Naive thymus-derived CD8-positive, alpha-beta T cell (primary cell): ENCODE results near the gene TMEM259. TPM values are rescaled to one million over a fixed set of nuclear protein-coding genes. Genes with fewer than 3 reads are reported as not detected.

ENCODE experiments used
- ATAC-seq, 2 donors: fragments of 150-1000 bp; cut with Tn5 transposase in 1 of 2; sonication (Bioruptor Pico), chemical (Tn5 transposase) in 1 of 2; 1 replicate in 1 of 2; 2 replicates in 1 of 2; pipeline ENCODE4 v1.10.0; 2021; ENCODE audit warnings: mild to moderate bottlenecking in 2 of 2, moderate library complexity in 2 of 2
- POLR2A ChIA-PET: fragments of 350-600 bp; sonication (Branson Sonifier 250); formaldehyde crosslinking; loops from one replicate; lab custom pipeline; 2021; ENCODE audit warnings: antibody characterized with exemption; lab: Charles Lee
- DNase-seq, 10 donors: peaks; one replicate each; pipeline versions ENCODE4 v3.0.0 to v3.0.0-alpha.2; 2020 to 2022
- H3K27ac Mint-ChIP-seq, 10 donors: one replicate each; pipeline ENCODE4 v1.8.0; 2020 to 2022; ENCODE audit warnings: mild to moderate bottlenecking in 10 of 10, mixed read lengths in 10 of 10, moderate library complexity in 4 of 10, inconsistent platforms in 1 of 10
- H3K27me3 Mint-ChIP-seq, 5 donors: one replicate each; pipeline ENCODE4 v1.8.0; 2021 to 2022; ENCODE audit warnings: mixed read lengths in 5 of 5
- H3K36me3 Mint-ChIP-seq, 3 donors: one replicate each; pipeline ENCODE4 v1.8.0; 2020 to 2022; ENCODE audit warnings: mixed read lengths in 3 of 3, mild to moderate bottlenecking in 2 of 3, inconsistent platforms in 1 of 3
- H3K4me1 Mint-ChIP-seq, 4 donors: one replicate each; pipeline ENCODE4 v1.8.0; 2021 to 2022; ENCODE audit warnings: mixed read lengths in 4 of 4
- H3K4me3 Mint-ChIP-seq, 10 donors: one replicate each; pipeline ENCODE4 v1.8.0; 2020 to 2022; ENCODE audit warnings: mild to moderate bottlenecking in 10 of 10, mixed read lengths in 10 of 10, moderate library complexity in 6 of 10, inconsistent platforms in 1 of 10
- H3K9me3 Mint-ChIP-seq, 9 donors: one replicate each; pipeline ENCODE4 v1.8.0; 2020 to 2022; ENCODE audit warnings: mixed read lengths in 9 of 9, mild to moderate bottlenecking in 3 of 9, inconsistent platforms in 1 of 9, moderate library complexity in 1 of 9
- polyA plus RNA-seq, 3 donors: library from polyadenylated mRNA; unstranded; fragments of 300-500 nt; fragmentation: Illumina TruSeq; gene quantifications; one replicate each; pipeline ENCODE4 v1.2.3, GENCODE V29; 2021
- total RNA-seq, 8 experiments: library from RNA in 2 of 8; stranded (reverse) in 2 of 8; gene quantifications; one replicate each; pipeline ENCODE4 v1.2.3 and lab custom pipeline; 2021 to 2026

TMEM259 gene
- total and polyA plus RNA-seq, 5 experiments from 2014 or later = 37.9 to 365 (median 77.0) TPM

DNA sequence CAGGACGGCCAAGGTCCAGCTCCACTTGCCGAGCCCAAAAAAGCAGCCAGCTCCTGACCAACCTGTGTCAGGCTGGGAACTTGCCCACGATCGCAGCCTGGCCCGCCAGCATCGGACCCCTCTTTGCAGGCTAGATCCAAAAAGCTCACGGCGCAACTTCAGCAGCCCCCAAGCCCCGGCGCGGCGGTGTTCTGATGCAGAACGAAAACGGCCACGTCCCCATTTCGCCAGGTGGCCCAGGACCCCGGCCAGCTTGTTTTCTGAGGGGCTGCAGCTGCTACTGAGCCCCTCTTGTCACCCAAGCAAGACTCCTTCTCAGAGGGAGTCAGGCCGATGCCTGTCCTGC, 1.3 kb downstream of the TMEM259 start:
- H3K4me3 Mint-ChIP-seq = peak overlapping the region; percentile 86 to 94 (median 90)
- H3K9me3 Mint-ChIP-seq = no peaks in the 10 kb centered on the region
- no peak for ATAC-seq
- H3K27me3 Mint-ChIP-seq = peaks cover 0 to 6% (median 0%) of the 10 kb centered on the region in 5 donors
- H3K27ac Mint-ChIP-seq = peak overlapping the region in 9 of 10 donors; percentile 91 to 100 (median 96)
- peaks cover 0 to 6% (median 0%) of the 10 kb centered on the region in 3 donors for H3K36me3 Mint-ChIP-seq
- no peak for DNase-seq
- peaks cover 18 to 56% (median 49%) of the 10 kb centered on the region in 4 donors for H3K4me1 Mint-ChIP-seq
- POLR2A ChIA-PET = interaction anchor here (0.6 to 22.1 kb wide), 16 partner anchors 9 to 222 kb away, joined by 3 to 1566 read pairs (median 6); partner anchors contain the start of genes ABCA7, ARHGAP45, ATP5F1D and GPX4

- H3K36me3 Mint-ChIP-seq = peaks cover 0 to 8% (median 0%) of the 10 kb centered on the region in 3 donors
- POLR2A ChIA-PET = interaction anchor here (0.6 to 22.1 kb wide), 15 partner anchors 9 to 250 kb away, joined by 3 to 1566 read pairs (median 6); partner anchors contain the start of genes ABCA7, ARHGAP45, ATP5F1D and GPX4
- ATAC-seq (no peak), DNase-seq (no peak)
- H3K9me3 Mint-ChIP-seq = no peaks in the 10 kb centered on the region
- peaks cover 0 to 6% (median 0%) of the 10 kb centered on the region in 5 donors for H3K27me3 Mint-ChIP-seq
- H3K27ac Mint-ChIP-seq = peak overlapping the region in 9 of 10 donors; percentile 11 to 95 (median 70)
- peaks cover 19 to 56% (median 50%) of the 10 kb centered on the region in 4 donors for H3K4me1 Mint-ChIP-seq
- H3K4me3 Mint-ChIP-seq = peak overlapping the region; percentile 86 to 94 (median 90)
Measured at GRCh38 chr19:1018932-1019615, 1.8 kb downstream of the TMEM259 start.

- H3K27me3 Mint-ChIP-seq = peaks cover 0 to 6% (median 0%) of the 10 kb centered on the region in 5 donors
- H3K4me3 Mint-ChIP-seq = peak overlapping the region; percentile 86 to 94 (median 90)
- no peak for ATAC-seq
- POLR2A ChIA-PET = interaction anchor here (0.7 to 22.1 kb wide), 8 partner anchors 11 to 250 kb away, joined by 3 to 1566 read pairs (median 9); partner anchors contain the start of genes ABCA7, ARHGAP45 and GPX4
- peaks cover 20 to 55% (median 50%) of the 10 kb centered on the region in 4 donors for H3K4me1 Mint-ChIP-seq
- peaks cover 0 to 9% (median 0%) of the 10 kb centered on the region in 3 donors for H3K36me3 Mint-ChIP-seq
- DNase-seq = no peak
- no peaks in the 10 kb centered on the region for H3K9me3 Mint-ChIP-seq
- H3K27ac Mint-ChIP-seq = peak overlapping the region in 4 of 10 donors; percentile 11 to 74 (median 28)
Measured at GRCh38 chr19:1018393-1018792, 2.5 kb downstream of the TMEM259 start.

- H3K9me3 Mint-ChIP-seq = no peaks in the 10 kb centered on the region
- POLR2A ChIA-PET = interaction anchor here (1.1 to 22.1 kb wide), 3 partner anchors 9 to 60 kb away, joined by 3 to 1566 read pairs (median 11); partner anchors contain the start of genes ARHGAP45, CNN2 and WDR18
- DNase-seq = no peak
- H3K36me3 Mint-ChIP-seq = peaks cover 0 to 9% (median 0%) of the 10 kb centered on the region in 3 donors
- H3K4me1 Mint-ChIP-seq = peaks cover 20 to 55% (median 50%) of the 10 kb centered on the region in 4 donors
- peaks cover 0 to 6% (median 0%) of the 10 kb centered on the region in 5 donors for H3K27me3 Mint-ChIP-seq
- peak overlapping the region in 5 of 10 donors; percentile 36 to 76 (median 72) for H3K27ac Mint-ChIP-seq
- ATAC-seq = no peak
- peak overlapping the region in 8 of 10 donors; percentile 14 to 94 (median 54) for H3K4me3 Mint-ChIP-seq
Measured at GRCh38 chr19:1017906-1018305, 3.0 kb downstream of the TMEM259 start.

DNA sequence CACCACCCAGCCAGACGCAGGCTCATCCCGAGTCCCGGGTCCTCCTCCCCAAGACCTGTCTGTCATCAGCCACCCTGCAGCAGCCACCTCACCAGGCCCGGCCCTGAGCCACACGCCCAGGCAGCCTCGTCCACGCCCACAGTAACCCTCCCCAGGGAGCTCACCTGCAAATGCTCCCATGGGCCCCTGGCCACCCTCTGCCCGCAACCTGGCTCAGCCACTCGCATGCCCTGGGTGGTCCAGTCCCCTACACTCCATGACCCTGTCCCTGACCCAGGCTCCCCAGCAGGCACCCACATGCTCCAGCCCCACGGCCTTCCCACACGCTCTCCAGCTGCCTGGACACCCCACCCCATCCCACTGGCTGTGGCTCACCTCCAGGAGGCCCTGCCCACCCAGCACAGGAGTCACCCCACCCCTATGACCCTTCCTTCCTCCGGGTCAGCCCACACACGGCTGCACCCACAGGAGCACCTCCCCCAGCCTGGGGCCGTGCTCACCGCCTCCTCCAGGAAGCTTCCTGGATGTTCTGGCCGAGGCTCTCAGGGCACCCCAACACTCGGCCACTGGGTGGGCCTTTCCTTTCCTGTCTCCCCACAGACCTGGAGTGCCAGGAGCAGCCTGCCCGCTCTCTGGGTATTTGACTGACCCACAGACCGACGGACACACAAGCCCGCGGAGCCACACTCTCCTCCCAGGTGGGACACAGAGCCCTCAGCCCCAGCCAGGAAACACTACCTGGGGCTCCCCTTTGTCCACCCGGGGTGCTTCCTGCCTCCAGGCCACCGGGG, 3.6 kb downstream of the TMEM259 start:
- POLR2A ChIA-PET = interaction anchor here (0.7 to 22.1 kb wide), 6 partner anchors 10 to 60 kb away, joined by 3 to 1566 read pairs (median 8); partner anchors contain the start of genes ARHGAP45, CNN2 and WDR18
- Mint-ChIP-seq H3K27me3 (peaks cover 0 to 6% (median 0%) of the 10 kb centered on the region in 5 donors), H3K4me1 (peaks cover 20 to 55% (median 49%) of the 10 kb centered on the region in 4 donors)

DNA sequence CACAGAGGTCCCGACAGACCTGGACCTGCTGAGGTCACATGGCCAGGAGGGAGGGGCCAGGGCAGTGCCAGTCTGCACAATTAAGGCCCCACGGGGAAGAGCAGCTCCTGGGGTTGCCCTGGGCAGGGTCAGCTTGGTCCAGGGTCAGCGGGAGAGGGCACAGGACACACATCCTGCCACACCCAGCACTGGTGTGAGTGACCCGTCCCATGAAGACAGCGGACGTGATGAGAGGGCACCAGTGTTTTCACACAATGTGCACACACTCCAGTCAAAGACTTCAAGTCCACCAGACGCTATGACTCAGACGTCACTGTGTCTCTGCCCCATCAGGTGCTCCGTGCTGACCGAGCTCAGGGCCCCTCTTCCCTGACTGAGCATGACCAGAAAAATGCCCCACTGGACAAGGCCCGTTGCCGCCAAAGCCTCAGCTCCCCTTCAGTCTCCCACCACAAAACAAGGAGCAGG, 4.2 kb downstream of the TMEM259 start:
- peak overlapping the region in 5 of 10 donors; percentile 25 to 72 (median 66) for H3K27ac Mint-ChIP-seq
- H3K27me3 Mint-ChIP-seq = peaks cover 0 to 6% (median 0%) of the 10 kb centered on the region in 5 donors
- DNase-seq (no peak), ATAC-seq (no peak)
- peak overlapping the region in 9 of 10 donors; percentile 9 to 94 (median 62) for H3K4me3 Mint-ChIP-seq
- peaks cover 20 to 51% (median 47%) of the 10 kb centered on the region in 4 donors for H3K4me1 Mint-ChIP-seq
- POLR2A ChIA-PET = interaction anchor here (0.7 to 22.1 kb wide), 7 partner anchors 11 to 61 kb away, joined by 3 to 1566 read pairs (median 11); partner anchors contain the start of genes ARHGAP45, CNN2 and WDR18
- peaks cover 0 to 11% (median 0%) of the 10 kb centered on the region in 3 donors for H3K36me3 Mint-ChIP-seq
- no peaks in the 10 kb centered on the region for H3K9me3 Mint-ChIP-seq

More for the DNA sequence above, 3.6 kb downstream of the TMEM259 start:
- Mint-ChIP-seq H3K4me3 (peak overlapping the region; percentile 22 to 94 (median 60)), H3K27ac (peak overlapping the region in 8 of 10 donors; percentile 5 to 84 (median 69)), H3K36me3 (peaks cover 0 to 9% (median 0%) of the 10 kb centered on the region in 3 donors), H3K9me3 (no peaks in the 10 kb centered on the region)
- no peak for DNase-seq
- ATAC-seq = no peak

DNA sequence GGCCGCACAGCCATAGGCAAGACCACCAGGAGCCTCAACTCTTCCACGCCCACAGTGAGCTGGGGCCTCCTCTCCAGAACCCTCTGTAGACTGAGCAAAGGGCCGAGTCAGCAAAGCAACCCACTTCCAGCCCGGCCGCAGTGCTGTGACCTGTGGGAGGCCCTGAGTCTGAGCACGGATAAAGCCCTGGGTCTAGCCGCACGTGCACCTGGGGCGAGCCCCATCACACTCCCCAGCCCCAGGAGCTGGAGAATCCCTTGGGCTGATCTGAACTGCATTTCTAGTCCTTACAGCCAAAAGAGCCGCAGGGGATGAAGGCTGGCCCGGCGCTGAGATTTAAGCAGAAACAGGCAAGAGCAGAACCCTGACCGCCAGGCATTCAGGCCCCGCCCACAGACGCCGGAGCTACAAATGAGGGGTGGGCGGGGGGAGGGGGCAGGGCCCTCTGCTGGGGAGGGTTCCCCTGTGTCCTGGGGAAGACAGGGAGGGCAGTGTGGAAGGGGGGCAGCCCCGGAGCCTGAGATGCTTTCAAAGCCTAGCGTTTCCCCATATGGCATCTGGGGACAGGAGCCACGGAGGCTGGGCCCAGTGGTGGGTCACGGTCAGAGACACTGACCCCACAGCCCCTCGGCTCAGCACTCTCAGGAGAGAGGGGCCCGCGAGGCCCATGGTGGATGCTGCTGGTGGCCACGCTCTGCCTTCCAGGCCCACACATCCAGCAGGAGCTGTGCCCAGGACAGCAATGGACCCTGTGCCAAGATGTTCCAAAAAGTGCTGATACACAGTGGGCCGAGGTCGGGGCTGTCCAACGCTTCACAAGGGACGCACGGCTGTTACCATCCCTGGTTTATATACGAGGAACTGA, 4.9 kb downstream of the TMEM259 start:
- H3K4me1 Mint-ChIP-seq = peaks cover 14 to 45% (median 40%) of the 10 kb centered on the region in 4 donors
- ATAC-seq = no peak
- H3K27ac Mint-ChIP-seq = peak overlapping the region in 3 of 10 donors; percentile 15 to 56 (median 53)
- peaks cover 0 to 14% (median 0%) of the 10 kb centered on the region in 3 donors for H3K36me3 Mint-ChIP-seq
- H3K27me3 Mint-ChIP-seq = no peaks in the 10 kb centered on the region
- POLR2A ChIA-PET = interaction anchor here (0.6 to 22.1 kb wide), 9 partner anchors 10 to 117 kb away, joined by 3 to 1566 read pairs (median 8); partner anchors contain the start of genes ARHGAP45 and CNN2
- no peak for DNase-seq
- peak overlapping the region in 6 of 10 donors; percentile 9 to 94 (median 38) for H3K4me3 Mint-ChIP-seq
- no peaks in the 10 kb centered on the region for H3K9me3 Mint-ChIP-seq

DNA sequence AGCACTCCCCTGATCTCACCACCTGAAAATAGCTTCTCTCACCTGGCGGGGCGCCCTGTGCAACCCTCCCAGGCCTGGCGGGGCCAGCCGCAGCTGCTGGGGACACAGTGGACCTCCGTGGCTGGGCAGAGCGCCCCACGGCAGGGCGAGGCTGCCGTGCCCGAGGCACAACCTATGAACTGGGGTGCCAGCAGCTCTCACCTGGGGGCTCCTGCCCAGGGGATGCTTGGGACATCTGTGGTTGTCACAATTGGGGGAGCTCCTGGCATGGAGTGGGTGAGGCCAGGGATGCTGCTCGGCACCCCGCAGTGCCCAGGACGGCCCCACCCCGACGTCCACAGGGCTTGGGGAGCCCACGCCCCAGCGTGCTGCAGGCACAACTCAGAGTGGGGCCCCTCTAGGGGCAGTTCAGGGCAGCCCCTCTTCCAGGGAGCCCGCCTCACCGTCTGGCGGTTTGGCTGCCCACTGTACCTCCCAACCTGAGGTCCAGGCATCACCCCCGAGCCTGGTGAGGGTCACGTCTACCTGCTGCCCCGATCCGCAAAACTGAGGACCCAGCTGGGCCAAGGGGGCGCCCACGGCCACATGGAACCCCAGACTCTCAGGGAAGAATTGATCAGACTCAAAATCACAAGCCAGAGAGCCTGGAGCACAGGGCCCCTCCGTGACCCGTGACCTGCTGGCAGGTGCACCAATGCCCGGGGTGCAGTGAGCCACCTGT, 5.7 kb downstream of the TMEM259 start:
- Mint-ChIP-seq H3K9me3 (no peaks in the 10 kb centered on the region), H3K4me3 (no peak overlapping the region), H3K27me3 (no peaks in the 10 kb centered on the region), H3K27ac (peak overlapping the region in 2 of 10 donors; percentile 15 to 53), H3K4me1 (peaks cover 14 to 44% (median 40%) of the 10 kb centered on the region in 4 donors), H3K36me3 (peaks cover 0 to 14% (median 0%) of the 10 kb centered on the region in 3 donors)
- no peak for ATAC-seq
- POLR2A ChIA-PET = interaction anchor here (0.5 to 22.1 kb wide), 8 partner anchors 9 to 118 kb away, joined by 3 to 1566 read pairs (median 4); partner anchors contain the start of gene ARHGAP45
- DNase-seq = no peak

- H3K27me3 Mint-ChIP-seq = no peaks in the 10 kb centered on the region
- DNase-seq (no peak), ATAC-seq (no peak)
- H3K4me3 Mint-ChIP-seq = peak overlapping the region in 1 of 10 donors; percentile 41
- H3K27ac Mint-ChIP-seq = peak overlapping the region in 3 of 10 donors; percentile 69 to 78 (median 77)
- peaks cover 0 to 20% (median 0%) of the 10 kb centered on the region in 3 donors for H3K36me3 Mint-ChIP-seq
- H3K9me3 Mint-ChIP-seq = no peaks in the 10 kb centered on the region
- H3K4me1 Mint-ChIP-seq = peaks cover 11 to 36% (median 34%) of the 10 kb centered on the region in 4 donors
- POLR2A ChIA-PET = interaction anchor here (0.5 to 22.1 kb wide), 8 partner anchors 9 to 119 kb away, joined by 3 to 1566 read pairs (median 6); partner anchors contain the start of gene ARHGAP45
Measured at GRCh38 chr19:1014161-1015060, 6.5 kb downstream of the TMEM259 start.
